Fibroblast of mammary gland (primary cell): ENCODE measurements around the gene RASSF1.

ENCODE experiments used
- DNase-seq: peaks from one replicate; pipeline ENCODE4 v3.0.0-alpha.2; 2010; ENCODE audit warnings: low read depth
- H3K4me3 ChIP-seq: 2 replicates; pipeline ENCODE4 v1.5.1; 2011; ENCODE audit warnings: low read depth, mild to moderate bottlenecking, low read length, moderate library complexity; ENCODE audit not compliant: control insufficient read depth
- CTCF ChIP-seq: conservative IDR thresholded peaks from 2 replicates; pipeline ENCODE4 v1.5.1; 2011; ENCODE audit warnings: low read depth, low read length, inconsistent platforms; ENCODE audit not compliant: control insufficient read depth, insufficient read depth

Gene RASSF1

DNA sequence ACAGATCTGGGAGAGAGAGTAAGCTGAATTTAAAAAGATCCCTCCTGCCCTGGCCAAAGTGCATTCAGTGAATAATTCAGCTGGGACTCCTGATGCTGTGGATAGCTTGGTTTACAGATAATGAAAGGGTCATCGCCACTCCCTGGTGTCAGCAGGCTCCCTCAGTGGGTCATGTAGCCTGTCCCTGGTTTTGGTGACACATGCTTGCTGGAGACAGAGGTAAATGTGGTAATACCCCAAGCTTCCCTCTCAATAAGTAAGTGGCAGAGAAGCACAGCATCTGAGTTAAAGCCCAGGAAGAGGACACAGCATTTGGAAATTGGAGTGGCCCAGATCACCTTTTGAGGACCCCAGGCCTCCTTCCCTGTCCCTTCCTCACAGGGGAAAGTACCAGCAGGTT, 16.8 kb upstream of the RASSF1 start:
- no peak for DNase-seq
- peak overlapping the region; percentile 82 for H3K4me3 ChIP-seq
- TF ChIP-seq CTCF, result no peak

DNA sequence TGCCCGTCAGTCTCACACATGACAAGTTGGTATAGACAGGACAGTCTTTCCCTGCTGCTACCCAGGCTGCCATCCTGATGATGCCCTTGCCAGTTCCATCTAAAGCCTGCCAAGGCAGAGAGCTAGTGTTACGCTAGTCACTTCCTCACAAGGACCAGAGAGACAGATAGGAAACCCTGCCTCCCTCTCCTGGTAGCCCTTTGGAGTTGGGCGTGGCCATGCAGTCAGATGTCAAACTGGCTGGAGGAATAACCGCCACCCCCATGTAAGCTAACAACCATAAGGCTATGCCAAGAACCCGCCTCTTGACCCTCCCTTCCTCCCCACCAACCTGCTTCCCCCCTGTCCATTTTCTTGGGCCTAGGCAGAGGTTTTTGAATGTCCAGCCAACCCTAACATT, 15.9 kb upstream of the RASSF1 start:
- peak overlapping the region; percentile 82 for H3K4me3 ChIP-seq
- DNase-seq, result peak; percentile 61
- no peak for TF ChIP-seq CTCF

DNA sequence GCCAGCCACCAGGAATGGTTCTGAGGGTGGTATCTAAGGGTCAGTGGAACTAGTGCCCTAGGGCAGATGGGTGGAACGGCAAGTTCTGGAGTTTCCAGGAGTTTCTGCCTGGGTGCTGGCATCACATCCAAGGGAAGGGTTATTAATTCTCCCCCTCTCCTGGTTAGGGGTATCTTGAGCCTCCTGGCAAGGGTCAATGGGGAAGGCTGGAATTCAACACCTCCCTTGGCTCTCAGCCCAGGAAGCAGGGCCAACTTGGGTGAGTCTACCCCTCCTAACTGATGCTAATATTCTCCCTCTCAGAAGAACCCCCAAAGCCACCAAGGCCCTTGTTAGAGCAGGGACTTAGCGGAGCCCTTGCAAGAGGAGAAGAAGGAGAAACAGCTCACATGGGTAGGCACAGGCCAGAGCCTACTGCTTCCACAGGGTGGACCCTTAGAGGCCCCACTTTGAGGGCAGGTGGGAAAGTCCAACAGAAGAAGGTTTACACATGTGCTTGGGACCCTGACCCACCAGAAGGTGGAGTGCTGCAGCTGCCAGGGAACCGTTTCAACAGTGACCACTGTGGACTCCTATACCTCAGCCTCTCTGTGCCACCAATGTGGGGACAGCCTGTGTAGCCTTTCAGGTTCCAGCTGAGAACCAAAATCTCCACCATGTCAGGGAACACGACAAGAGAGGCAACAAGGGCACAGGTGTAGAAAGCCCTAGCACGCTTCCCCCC, 15.4 kb upstream of the RASSF1 start:
- no peak for DNase-seq

DNA sequence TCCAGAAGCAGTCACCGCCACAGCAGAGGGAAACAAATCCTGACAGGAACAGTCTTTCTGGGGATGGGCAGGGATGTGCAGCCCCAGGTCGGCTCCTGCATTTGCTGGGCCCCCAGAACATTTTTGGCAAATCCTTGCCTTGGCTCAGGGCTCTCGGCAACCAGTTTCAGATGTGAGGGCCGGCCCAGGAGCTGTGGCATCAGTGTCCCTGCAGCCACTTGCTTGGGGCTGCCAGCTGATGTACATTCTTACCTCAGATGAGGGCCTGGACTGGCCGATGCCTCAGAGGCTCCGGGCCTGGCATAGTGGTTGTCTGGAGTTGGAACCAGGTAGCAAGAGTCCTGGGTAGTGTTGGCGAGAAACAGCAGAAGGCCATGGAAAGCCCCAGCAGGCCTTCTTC, 14.2 kb upstream of the RASSF1 start:
- no peak for DNase-seq
- H3K4me3 ChIP-seq, result no peak overlapping the region
- no peak for TF ChIP-seq CTCF

More for the DNA sequence above, 15.4 kb upstream of the RASSF1 start:
- no peak for TF ChIP-seq CTCF
- peak overlapping the region; percentile 82 for H3K4me3 ChIP-seq

- no peak for DNase-seq
- no peak for TF ChIP-seq CTCF
- no peak overlapping the region for H3K4me3 ChIP-seq
These were observed 13.6 kb upstream of the RASSF1 start for GRCh38 chr3:50354186-50354764.

DNA sequence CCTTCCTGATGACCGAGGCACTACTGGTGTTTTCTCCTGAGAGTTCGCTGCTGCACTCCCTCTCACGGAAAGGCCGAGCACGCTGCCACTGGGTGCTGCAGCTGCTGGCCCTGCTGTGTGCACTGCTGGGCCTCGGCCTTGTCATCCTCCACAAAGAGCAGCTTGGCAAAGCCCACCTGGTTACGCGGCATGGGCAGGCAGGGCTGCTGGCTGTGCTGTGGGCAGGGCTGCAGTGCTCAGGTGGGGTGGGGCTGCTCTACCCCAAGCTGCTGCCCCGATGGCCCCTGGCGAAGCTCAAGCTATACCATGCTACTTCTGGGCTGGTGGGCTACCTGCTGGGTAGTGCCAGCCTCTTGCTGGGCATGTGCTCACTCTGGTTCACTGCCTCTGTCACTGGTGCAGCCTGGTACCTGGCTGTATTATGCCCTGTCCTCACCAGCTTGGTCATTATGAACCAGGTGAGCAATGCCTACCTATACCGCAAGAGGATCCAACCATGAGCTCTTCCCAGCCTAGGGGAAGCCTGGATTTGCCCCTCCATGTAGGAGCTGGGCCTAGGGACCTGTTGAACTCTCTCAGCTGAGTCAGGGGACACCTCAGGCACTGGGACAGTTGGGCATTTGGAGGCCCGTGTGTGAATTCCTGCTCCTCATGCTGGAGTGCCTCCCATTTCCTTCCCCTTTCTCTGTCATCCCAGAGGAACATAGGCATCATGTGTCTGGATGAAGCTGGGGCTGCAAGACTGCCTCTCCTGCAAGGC, 12.8 kb upstream of the RASSF1 start:
- DNase-seq, result no peak
- no peak overlapping the region for H3K4me3 ChIP-seq
- no peak for TF ChIP-seq CTCF
